Measurements from ENCODE around the gene COL9A2. TPM values are rescaled to one million over a fixed set of nuclear protein-coding genes. Genes with fewer than 3 reads are reported as not detected.

Gene COL9A2
- total and polyA plus RNA-seq, 4 donors, result 8.6 to 27.7 (median 13.2) TPM

GRCh38 chr1:40302475-40302874 is 14.6 kb downstream of the COL9A2 start:
- ATAC-seq (ENCODE audit: low FRiP score), result no peak
- Histone ChIP-seq H3K36me3 (ENCODE audit: control insufficient read depth in 1 of 2, insufficient read depth in 2 of 2, low read length in 1 of 2) (no peaks in the 10 kb centered on the region), H3K27ac (ENCODE audit: low read depth in 1 of 2, low read length in 2 of 2) (no peak overlapping the region), H3K4me3 (ENCODE audit: low read length in 2 of 2) (no peak overlapping the region), H3K9me3 (ENCODE audit: control insufficient read depth, low read length) (no peaks in the 10 kb centered on the region), H3K27me3 (ENCODE audit: control insufficient read depth in 1 of 2, insufficient read depth in 2 of 2, low read length in 1 of 2) (no peaks in the 10 kb centered on the region), H3K4me1 (ENCODE audit: control insufficient read depth in 1 of 2, insufficient read depth in 2 of 2, low read length in 2 of 2) (no peaks in the 10 kb centered on the region)
- intact Hi-C loops (cut with DNase I), result no loop called here
- DNase-seq, result peak in 1 of 2 donors; percentile 17
- WGBS, 2 donors, result 90 to 92% methylated on average over 13 of the region's 13 CpGs

GRCh38 chr1:40301541-40302299 is 15.4 kb downstream of the COL9A2 start:
- H3K4me1 ChIP-seq (ENCODE audit: control insufficient read depth in 1 of 2, insufficient read depth in 2 of 2, low read length in 2 of 2), result no peaks in the 10 kb centered on the region
- intact Hi-C loops (cut with DNase I), result no loop called here
- H3K36me3 ChIP-seq (ENCODE audit: control insufficient read depth in 1 of 2, insufficient read depth in 2 of 2, low read length in 1 of 2), result no peaks in the 10 kb centered on the region
- DNase-seq, result peak in 1 of 2 donors; percentile 23
- 91 to 92% methylated on average over 12 of the region's 12 CpGs for WGBS, 2 donors
- ATAC-seq (ENCODE audit: low FRiP score), result no peak
- H3K9me3 ChIP-seq (ENCODE audit: control insufficient read depth, low read length), result no peaks in the 10 kb centered on the region
- H3K4me3 ChIP-seq (ENCODE audit: low read length in 2 of 2), result no peak overlapping the region
- H3K27me3 ChIP-seq (ENCODE audit: control insufficient read depth in 1 of 2, insufficient read depth in 2 of 2, low read length in 1 of 2), result no peaks in the 10 kb centered on the region
- no peak overlapping the region for H3K27ac ChIP-seq (ENCODE audit: low read depth in 1 of 2, low read length in 2 of 2)

- DNase-seq, result peak in 1 of 2 donors; percentile 38
- no peak overlapping the region for H3K4me3 ChIP-seq (ENCODE audit: low read length in 2 of 2)
- no peak for ATAC-seq (ENCODE audit: low FRiP score)
- H3K4me1 ChIP-seq (ENCODE audit: control insufficient read depth in 1 of 2, insufficient read depth in 2 of 2, low read length in 2 of 2), result no peaks in the 10 kb centered on the region
- 91 to 93% methylated on average over 10 of the region's 10 CpGs for WGBS, 2 donors
- intact Hi-C loops (cut with DNase I), result no loop called here
- no peaks in the 10 kb centered on the region for H3K27me3 ChIP-seq (ENCODE audit: control insufficient read depth in 1 of 2, insufficient read depth in 2 of 2, low read length in 1 of 2)
- H3K36me3 ChIP-seq (ENCODE audit: control insufficient read depth in 1 of 2, insufficient read depth in 2 of 2, low read length in 1 of 2), result no peaks in the 10 kb centered on the region
- no peak overlapping the region for H3K27ac ChIP-seq (ENCODE audit: low read depth in 1 of 2, low read length in 2 of 2)
- H3K9me3 ChIP-seq (ENCODE audit: control insufficient read depth, low read length), result no peaks in the 10 kb centered on the region
These were observed 16.0 kb downstream of the COL9A2 start for GRCh38 chr1:40301066-40301465.

- H3K4me1 ChIP-seq (ENCODE audit: control insufficient read depth in 1 of 2, insufficient read depth in 2 of 2, low read length in 2 of 2), result no peaks in the 10 kb centered on the region
- DNase-seq (peak in 1 of 2 donors; percentile 12), ATAC-seq (ENCODE audit: low FRiP score) (no peak)
- H3K27me3 ChIP-seq (ENCODE audit: control insufficient read depth in 1 of 2, insufficient read depth in 2 of 2, low read length in 1 of 2), result no peaks in the 10 kb centered on the region
- no peak overlapping the region for H3K27ac ChIP-seq (ENCODE audit: low read depth in 1 of 2, low read length in 2 of 2)
- H3K9me3 ChIP-seq (ENCODE audit: control insufficient read depth, low read length), result no peaks in the 10 kb centered on the region
- H3K4me3 ChIP-seq (ENCODE audit: low read length in 2 of 2), result no peak overlapping the region
- no peaks in the 10 kb centered on the region for H3K36me3 ChIP-seq (ENCODE audit: control insufficient read depth in 1 of 2, insufficient read depth in 2 of 2, low read length in 1 of 2)
- intact Hi-C loops (cut with DNase I), result no loop called here
- 95 to 97% methylated on average over 9 of the region's 9 CpGs for WGBS, 2 donors
These were observed 16.4 kb downstream of the COL9A2 start for GRCh38 chr1:40300651-40301050.

GRCh38 chr1:40300249-40300567 is 16.9 kb downstream of the COL9A2 start:
- no peak for DNase-seq
- intact Hi-C loops (cut with DNase I), result no loop called here
- no peaks in the 10 kb centered on the region for H3K4me1 ChIP-seq (ENCODE audit: control insufficient read depth in 1 of 2, insufficient read depth in 2 of 2, low read length in 2 of 2)

GRCh38 chr1:40299366-40300248 is 17.5 kb downstream of the COL9A2 start:
- peak in 1 of 2 donors; percentile 24 for DNase-seq

More at GRCh38 chr1:40300249-40300567, 16.9 kb downstream of the COL9A2 start:
- no peak for ATAC-seq (ENCODE audit: low FRiP score)
- Histone ChIP-seq H3K27me3 (ENCODE audit: control insufficient read depth in 1 of 2, insufficient read depth in 2 of 2, low read length in 1 of 2) (no peaks in the 10 kb centered on the region), H3K36me3 (ENCODE audit: control insufficient read depth in 1 of 2, insufficient read depth in 2 of 2, low read length in 1 of 2) (no peaks in the 10 kb centered on the region), H3K27ac (ENCODE audit: low read depth in 1 of 2, low read length in 2 of 2) (no peak overlapping the region), H3K4me3 (ENCODE audit: low read length in 2 of 2) (no peak overlapping the region), H3K9me3 (ENCODE audit: control insufficient read depth, low read length) (no peaks in the 10 kb centered on the region)
- WGBS, 2 donors, result 96 to 100% methylated on average over 1 of the region's 1 CpG

GRCh38 chr1:40291293-40291692 is 25.8 kb downstream of the COL9A2 start:
- WGBS, 2 donors, result 89 to 92% methylated on average over 2 of the region's 2 CpGs
- DNase-seq (no peak), ATAC-seq (ENCODE audit: low FRiP score) (no peak)
- H3K4me3 ChIP-seq (ENCODE audit: low read length in 2 of 2), result no peak overlapping the region
- intact Hi-C loops (cut with DNase I), result no loop called here
- peaks cover 7 to 16% of the 10 kb centered on the region in 2 donors for H3K36me3 ChIP-seq (ENCODE audit: control insufficient read depth in 1 of 2, insufficient read depth in 2 of 2, low read length in 1 of 2)
- H3K9me3 ChIP-seq (ENCODE audit: control insufficient read depth, low read length), result no peaks in the 10 kb centered on the region
- H3K27ac ChIP-seq (ENCODE audit: low read depth in 1 of 2, low read length in 2 of 2), result no peak overlapping the region
- H3K4me1 ChIP-seq (ENCODE audit: control insufficient read depth in 1 of 2, insufficient read depth in 2 of 2, low read length in 2 of 2), result peaks cover 0 to 1% of the 10 kb centered on the region in 2 donors
- H3K27me3 ChIP-seq (ENCODE audit: control insufficient read depth in 1 of 2, insufficient read depth in 2 of 2, low read length in 1 of 2), result no peaks in the 10 kb centered on the region

More at GRCh38 chr1:40299366-40300248, 17.5 kb downstream of the COL9A2 start:
- Histone ChIP-seq H3K4me3 (ENCODE audit: low read length in 2 of 2) (no peak overlapping the region), H3K9me3 (ENCODE audit: control insufficient read depth, low read length) (no peaks in the 10 kb centered on the region), H3K27me3 (ENCODE audit: control insufficient read depth in 1 of 2, insufficient read depth in 2 of 2, low read length in 1 of 2) (no peaks in the 10 kb centered on the region), H3K27ac (ENCODE audit: low read depth in 1 of 2, low read length in 2 of 2) (no peak overlapping the region), H3K4me1 (ENCODE audit: control insufficient read depth in 1 of 2, insufficient read depth in 2 of 2, low read length in 2 of 2) (no peaks in the 10 kb centered on the region), H3K36me3 (ENCODE audit: control insufficient read depth in 1 of 2, insufficient read depth in 2 of 2, low read length in 1 of 2) (peaks cover 0 to under 1% of the 10 kb centered on the region in 2 donors)
- intact Hi-C loops (cut with DNase I), result no loop called here
- 54 to 67% methylated on average over 8 of the region's 8 CpGs for WGBS, 2 donors
- ATAC-seq (ENCODE audit: low FRiP score), result no peak

GRCh38 chr1:40281853-40282252 is 35.2 kb downstream of the COL9A2 start:
- Histone ChIP-seq H3K9me3 (ENCODE audit: control insufficient read depth, low read length) (no peaks in the 10 kb centered on the region), H3K36me3 (ENCODE audit: control insufficient read depth in 1 of 2, insufficient read depth in 2 of 2, low read length in 1 of 2) (peaks cover 0 to 1% of the 10 kb centered on the region in 2 donors), H3K4me1 (ENCODE audit: control insufficient read depth in 1 of 2, insufficient read depth in 2 of 2, low read length in 2 of 2) (no peaks in the 10 kb centered on the region), H3K27ac (ENCODE audit: low read depth in 1 of 2, low read length in 2 of 2) (no peak overlapping the region), H3K27me3 (ENCODE audit: control insufficient read depth in 1 of 2, insufficient read depth in 2 of 2, low read length in 1 of 2) (no peaks in the 10 kb centered on the region), H3K4me3 (ENCODE audit: low read length in 2 of 2) (no peak overlapping the region)
- ATAC-seq (ENCODE audit: low FRiP score), result no peak
- WGBS, 2 donors, result 14 to 15% methylated on average over 2 of the region's 2 CpGs
- no peak for DNase-seq
- intact Hi-C loops (cut with DNase I), result no loop called here
